Measurements from ENCODE around the gene C4orf36. TPM values are rescaled to one million over a fixed set of nuclear protein-coding genes. Genes with fewer than 3 reads are reported as not detected.

Gene C4orf36
- polyA plus RNA-seq (ENCODE audit: insufficient read length) = 0.35 TPM

GRCh38 chr4:86891762-86892635 is at the start of gene C4orf36:
TSS of gene C4orf36 (minus strand) at chr4:86892422. CDS start at chr4:86891520, 902 bp downstream.
- peak; percentile 55 for DNase-seq

GRCh38 chr4:86940920-86941460 is 48.8 kb upstream of the C4orf36 start:
- DNase-seq = no peak

- no peak for DNase-seq
These were observed 47.7 kb upstream of the C4orf36 start for GRCh38 chr4:86939729-86940575.

- DNase-seq = no peak
These were observed 46.7 kb upstream of the C4orf36 start for GRCh38 chr4:86938771-86939520.

- peak; percentile 22 for DNase-seq
These were observed 43.9 kb upstream of the C4orf36 start for GRCh38 chr4:86935853-86936733.

GRCh38 chr4:86935566-86935852 is 43.3 kb upstream of the C4orf36 start:
- DNase-seq = no peak

GRCh38 chr4:86934771-86935565 is 42.7 kb upstream of the C4orf36 start, which contains the start of gene AFF1:
TSS of gene AFF1 (plus strand) at chr4:86935011. CDS start at chr4:86948534, 13,523 bp downstream.
- DNase-seq = peak; percentile 87

GRCh38 chr4:86934147-86934770 is 42.0 kb upstream of the C4orf36 start:
- DNase-seq = no peak

- no peak for DNase-seq
These were observed 36.4 kb upstream of the C4orf36 start for GRCh38 chr4:86928400-86929255.

GRCh38 chr4:86927843-86928395 is 35.7 kb upstream of the C4orf36 start:
- no peak for DNase-seq

GRCh38 chr4:86926435-86927086 is 34.3 kb upstream of the C4orf36 start:
- no peak for DNase-seq

- no peak for DNase-seq
These were observed 32.6 kb upstream of the C4orf36 start for GRCh38 chr4:86924811-86925210.

- no peak for DNase-seq
These were observed 29.5 kb upstream of the C4orf36 start for GRCh38 chr4:86921608-86922252.

- no peak for DNase-seq
These were observed 27.5 kb upstream of the C4orf36 start for GRCh38 chr4:86919561-86920223.

GRCh38 chr4:86918539-86919072 is 26.4 kb upstream of the C4orf36 start:
- no peak for DNase-seq

GRCh38 chr4:86917212-86918039 is 25.2 kb upstream of the C4orf36 start:
- no peak for DNase-seq
